Glutamatergic neuron (in vitro differentiated cells): ENCODE results near the gene LRIF1. TPM values are rescaled to one million over a fixed set of nuclear protein-coding genes. Genes with fewer than 3 reads are reported as not detected.

ENCODE experiments used
- DNase-seq: peaks from one replicate; pipeline ENCODE4 v3.0.0; 2022
- H3K27ac Mint-ChIP-seq: one replicate; pipeline ENCODE4 v1.8.0; 2020; ENCODE audit warnings: mild to moderate bottlenecking, mixed read lengths, inconsistent platforms; ENCODE audit not compliant: unreplicated experiment
- H3K27me3 Mint-ChIP-seq: one replicate; pipeline ENCODE4 v1.8.0; 2020; ENCODE audit warnings: mild to moderate bottlenecking, moderate library complexity, mixed read lengths, inconsistent platforms; ENCODE audit not compliant: unreplicated experiment
- H3K36me3 Mint-ChIP-seq: one replicate; pipeline ENCODE4 v1.8.0; 2020; ENCODE audit warnings: mild to moderate bottlenecking, mixed read lengths, inconsistent platforms; ENCODE audit not compliant: unreplicated experiment
- H3K4me1 Mint-ChIP-seq: one replicate; pipeline ENCODE4 v1.8.0; 2020; ENCODE audit warnings: mild to moderate bottlenecking, low read depth, mixed read lengths, inconsistent platforms; ENCODE audit not compliant: unreplicated experiment
- H3K4me3 Mint-ChIP-seq: one replicate; pipeline ENCODE4 v1.8.0; 2020; ENCODE audit warnings: mild to moderate bottlenecking, mixed read lengths, inconsistent platforms; ENCODE audit not compliant: unreplicated experiment
- H3K9me3 Mint-ChIP-seq: one replicate; pipeline ENCODE4 v1.8.0; 2020; ENCODE audit warnings: mild to moderate bottlenecking, moderate library complexity, mixed read lengths, inconsistent platforms; ENCODE audit not compliant: unreplicated experiment
- CTCF ChIP-seq: fragments of 200-600 bp; sonication (generic); IDR thresholded peaks from one replicate; pipeline ENCODE4 v1.5.0; 2021; ENCODE audit not compliant: partially characterized antibody, unreplicated experiment
- total RNA-seq: library from RNA; stranded (reverse); fragmentation: NEBNext Ultra II Directional; extraction: Animal tissue kit (Norgen Biotek cat#: 25700); gene quantifications from one replicate; pipeline ENCODE4 v1.2.1, GENCODE V29; 2021; ENCODE audit not compliant: unreplicated experiment

Gene LRIF1
- total RNA-seq, 1 donor from 2014 or later = 21.1 TPM

- no peak for DNase-seq
- Mint-ChIP-seq H3K27me3 (peaks cover 3% of the 10 kb centered on the region), H3K27ac (no peak overlapping the region), H3K36me3 (peaks cover 5% of the 10 kb centered on the region), H3K4me3 (no peak overlapping the region), H3K9me3 (peaks cover 2% of the 10 kb centered on the region), H3K4me1 (no peaks in the 10 kb centered on the region)
- no peak for TF ChIP-seq CTCF
These were observed 34.8 kb downstream of the LRIF1 start for GRCh38 chr1:110928904-110929303.

GRCh38 chr1:110928191-110928590 is 35.5 kb downstream of the LRIF1 start:
- peaks cover 5% of the 10 kb centered on the region for H3K36me3 Mint-ChIP-seq

GRCh38 chr1:110927484-110928075 is 36.1 kb downstream of the LRIF1 start:
- Mint-ChIP-seq H3K9me3 (peaks cover 2% of the 10 kb centered on the region), H3K4me3 (no peak overlapping the region), H3K36me3 (peaks cover 1% of the 10 kb centered on the region), H3K27me3 (peaks cover 3% of the 10 kb centered on the region), H3K4me1 (no peaks in the 10 kb centered on the region), H3K27ac (no peak overlapping the region)
- DNase-seq = no peak
- TF ChIP-seq CTCF = no peak

More at GRCh38 chr1:110928191-110928590, 35.5 kb downstream of the LRIF1 start:
- Mint-ChIP-seq H3K4me3 (no peak overlapping the region), H3K27me3 (peaks cover 3% of the 10 kb centered on the region), H3K9me3 (peaks cover 2% of the 10 kb centered on the region), H3K27ac (no peak overlapping the region), H3K4me1 (no peaks in the 10 kb centered on the region)
- no peak for DNase-seq
- no peak for TF ChIP-seq CTCF

- no peaks in the 10 kb centered on the region for H3K27me3 Mint-ChIP-seq
- peaks cover 2% of the 10 kb centered on the region for H3K9me3 Mint-ChIP-seq
- no peaks in the 10 kb centered on the region for H3K4me1 Mint-ChIP-seq
- DNase-seq = no peak
- H3K36me3 Mint-ChIP-seq = no peaks in the 10 kb centered on the region
- no peak for TF ChIP-seq CTCF
- H3K27ac Mint-ChIP-seq = no peak overlapping the region
- H3K4me3 Mint-ChIP-seq = no peak overlapping the region
These were observed 41.8 kb downstream of the LRIF1 start for GRCh38 chr1:110921953-110922352.

- no peaks in the 10 kb centered on the region for H3K27me3 Mint-ChIP-seq
- TF ChIP-seq CTCF = no peak
- no peaks in the 10 kb centered on the region for H3K4me1 Mint-ChIP-seq
These were observed 45.7 kb downstream of the LRIF1 start for GRCh38 chr1:110918016-110918415.

More at GRCh38 chr1:110918016-110918415, 45.7 kb downstream of the LRIF1 start:
- no peak for DNase-seq
- H3K4me3 Mint-ChIP-seq = no peak overlapping the region
- no peaks in the 10 kb centered on the region for H3K9me3 Mint-ChIP-seq
- H3K36me3 Mint-ChIP-seq = no peaks in the 10 kb centered on the region
- no peak overlapping the region for H3K27ac Mint-ChIP-seq
